A549 treated with CpdA at 1 μM for 4 hours (cell line): ENCODE measurements around the gene JOSD2. TPM values are rescaled to one million over a fixed set of nuclear protein-coding genes. Genes with fewer than 3 reads are reported as not detected.

Source experiments
- total RNA-seq: library from RNA; stranded (reverse); fragments of 200-300 nt; extraction: Qiagen RNA extraction; gene quantifications from 5 replicates; pipeline ENCODE4 v1.2.3, GENCODE V29; 2022; ENCODE audit warnings: low read depth

Gene JOSD2
- 52.1 to 89.0 TPM (median 82.4 TPM) in 5 replicates for total RNA-seq

GRCh38 chr19:50511069-50511822 is at the start of gene JOSD2:
JOSD2 (minus strand) TSS chr19:50511191; CDS start chr19:50510431, 760 bp downstream.

GRCh38 chr19:50513746-50514345 is 2.9 kb upstream of the JOSD2 start, which contains the start of gene ASPDH:
ASPDH (minus strand) TSS chr19:50513913; CDS start chr19:50513823, 90 bp downstream.

GRCh38 chr19:50476224-50476906 is 34.6 kb downstream of the JOSD2 start, which contains the start of the genes EMC10 and GARIN5A:
EMC10 (plus strand) TSS chr19:50476507; CDS start chr19:50476545, 38 bp downstream.
GARIN5A (minus strand) TSS chr19:50476848; CDS start chr19:50476388, 460 bp downstream.

Other genes with a start within 250 kb of the JOSD2 start
- gene KCNC3, start 181.8 kb downstream of the JOSD2 start, total RNA-seq = 1.2 to 1.8 TPM (median 1.3 TPM) in 5 replicates
- 0.71 to 1.9 TPM (median 1.5 TPM) in 5 replicates for gene NAPSA, start 145.6 kb downstream of the JOSD2 start, total RNA-seq
- gene NR1H2, start 134.7 kb downstream of the JOSD2 start, total RNA-seq = 61.2 to 86.8 TPM (median 81.4 TPM) in 5 replicates
- 54.0 to 87.6 TPM (median 79.1 TPM) in 5 replicates for gene POLD1, start 126.8 kb downstream of the JOSD2 start, total RNA-seq
- 0.18 to 0.51 TPM (median 0.33 TPM) in 5 replicates for gene SPIB, start 92.3 kb downstream of the JOSD2 start, total RNA-seq
- 0.03 TPM in 1 of 5 replicates, not detected in the others for gene MYBPC2, start 78.3 kb downstream of the JOSD2 start, total RNA-seq
- gene EMC10, start 34.7 kb downstream of the JOSD2 start, total RNA-seq = 104 to 161 TPM (median 149 TPM) in 5 replicates
- gene GARIN5A, start 34.3 kb downstream of the JOSD2 start, total RNA-seq = 1.9 to 2.3 TPM (median 2.2 TPM) in 5 replicates
- gene ASPDH, start 2.7 kb upstream of the JOSD2 start, total RNA-seq = not detected in 5 replicates
- gene LRRC4B, start 57.2 kb upstream of the JOSD2 start, total RNA-seq = 0.31 to 0.76 TPM (median 0.60 TPM) in 5 replicates
- 0.36 to 0.76 TPM (median 0.51 TPM) in 5 replicates for gene SYT3, start 128.7 kb upstream of the JOSD2 start, total RNA-seq
- 4.4 to 11.2 TPM (median 9.5 TPM) in 5 replicates for gene C19orf81, start 138.3 kb upstream of the JOSD2 start, total RNA-seq
- gene SHANK1, start 208.6 kb upstream of the JOSD2 start, total RNA-seq = 0.07 to 0.35 TPM (median 0.20 TPM) in 5 replicates
- 5.1 to 9.7 TPM (median 9.2 TPM) in 5 replicates for gene CLEC11A, start 212.2 kb upstream of the JOSD2 start, total RNA-seq